ENCODE measurements around the gene SAXO1. TPM values are rescaled to one million over a fixed set of nuclear protein-coding genes. Genes with fewer than 3 reads are reported as not detected.

The SAXO1 gene
- polyA plus RNA-seq, 3 donors, result not detected

DNA sequence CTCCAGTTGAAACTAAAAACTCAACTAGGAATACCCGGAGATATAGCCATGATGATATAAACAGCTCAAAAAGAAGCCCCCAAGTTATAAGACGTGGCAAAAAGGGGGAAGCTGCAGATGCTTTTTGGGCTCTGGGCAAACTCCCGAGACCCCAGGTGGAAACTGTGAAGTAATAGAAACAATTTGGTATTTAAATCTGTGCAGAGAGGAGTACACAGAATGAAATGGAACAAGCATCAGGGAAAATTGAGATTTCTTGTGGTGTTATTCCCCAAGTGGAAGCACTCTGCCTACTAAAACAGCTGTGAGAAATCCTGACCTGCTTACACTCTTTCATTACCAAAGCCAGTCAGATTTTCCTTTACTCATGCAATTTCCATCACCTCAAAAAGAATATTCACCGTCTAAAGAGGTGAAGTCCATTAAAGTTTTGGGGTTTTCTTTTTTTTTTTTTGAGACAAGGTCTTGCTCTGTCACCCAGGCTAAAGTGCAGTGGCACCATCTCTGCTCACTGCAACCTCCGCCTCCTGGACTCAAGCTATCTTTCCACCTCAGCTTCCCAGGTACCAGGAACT, 23.5 kb downstream of the SAXO1 start:
- H3K27ac ChIP-seq (ENCODE audit: low read depth in 1 of 2, low read length in 2 of 2), result no peak overlapping the region
- 94% methylated on average over 2 of the region's 5 CpGs for WGBS (ENCODE audit: insufficient coverage)
- no peaks in the 10 kb centered on the region for H3K36me3 ChIP-seq (replicated peaks in 1 of 2; ENCODE audit: control insufficient read depth in 1 of 2, insufficient read depth in 2 of 2, low read length in 2 of 2)
- H3K4me3 Mint-ChIP-seq, result no peak overlapping the region
- no peaks in the 10 kb centered on the region for H4K20me1 ChIP-seq (ENCODE audit: insufficient read depth, low read length)
- H3K4me3 ChIP-seq (replicated peaks in 1 of 3; ENCODE audit: low read depth in 2 of 3, low read length in 3 of 3), result no peak overlapping the region
- H2AFZ ChIP-seq (ENCODE audit: insufficient read depth, low read depth, low read length, poor library complexity, severe bottlenecking), result no peak overlapping the region
- TF ChIP-seq, protein P1, sequence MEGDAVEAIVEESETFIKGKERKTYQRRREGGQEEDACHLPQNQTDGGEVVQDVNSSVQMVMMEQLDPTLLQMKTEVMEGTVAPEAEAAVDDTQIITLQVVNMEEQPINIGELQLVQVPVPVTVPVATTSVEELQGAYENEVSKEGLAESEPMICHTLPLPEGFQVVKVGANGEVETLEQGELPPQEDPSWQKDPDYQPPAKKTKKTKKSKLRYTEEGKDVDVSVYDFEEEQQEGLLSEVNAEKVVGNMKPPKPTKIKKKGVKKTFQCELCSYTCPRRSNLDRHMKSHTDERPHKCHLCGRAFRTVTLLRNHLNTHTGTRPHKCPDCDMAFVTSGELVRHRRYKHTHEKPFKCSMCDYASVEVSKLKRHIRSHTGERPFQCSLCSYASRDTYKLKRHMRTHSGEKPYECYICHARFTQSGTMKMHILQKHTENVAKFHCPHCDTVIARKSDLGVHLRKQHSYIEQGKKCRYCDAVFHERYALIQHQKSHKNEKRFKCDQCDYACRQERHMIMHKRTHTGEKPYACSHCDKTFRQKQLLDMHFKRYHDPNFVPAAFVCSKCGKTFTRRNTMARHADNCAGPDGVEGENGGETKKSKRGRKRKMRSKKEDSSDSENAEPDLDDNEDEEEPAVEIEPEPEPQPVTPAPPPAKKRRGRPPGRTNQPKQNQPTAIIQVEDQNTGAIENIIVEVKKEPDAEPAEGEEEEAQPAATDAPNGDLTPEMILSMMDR (IDR thresholded peaks at IDR 0.05), result no peak
- intact Hi-C loops (cut with micrococcal nuclease), result no loop called here
- H3K9me3 Mint-ChIP-seq, result peaks cover 0 to 1% (median 0%) of the 10 kb centered on the region in 7 donors
- H3K79me2 ChIP-seq (ENCODE audit: insufficient read depth, low read length), result no peaks in the 10 kb centered on the region
- H3K27ac Mint-ChIP-seq, result no peak overlapping the region
- H3K9me3 ChIP-seq (replicated peaks in 1 of 2; ENCODE audit: control insufficient read depth in 1 of 2, insufficient read depth in 1 of 2, low read length in 2 of 2), result no peaks in the 10 kb centered on the region
- no peaks in the 10 kb centered on the region for H3K27me3 ChIP-seq (ENCODE audit: control insufficient read depth in 2 of 2, insufficient read depth in 2 of 2, low read length in 2 of 2)
- no peaks in the 10 kb centered on the region for H3K36me3 Mint-ChIP-seq
- peaks cover 2% of the 10 kb centered on the region in 3 donors for H3K27me3 Mint-ChIP-seq (ENCODE audit: low read depth in 3 of 3)
- no peak overlapping the region for H3K9ac ChIP-seq (ENCODE audit: insufficient read depth, low read length, poor library complexity, severe bottlenecking)
- no peak for DNase-seq
- no peaks in the 10 kb centered on the region for H3K4me1 Mint-ChIP-seq
- no peaks in the 10 kb centered on the region for H3K4me1 ChIP-seq (ENCODE audit: control insufficient read depth in 1 of 2, insufficient read depth in 2 of 2, low read length in 2 of 2)
- no peak overlapping the region for H3K4me2 ChIP-seq (replicated peaks; ENCODE audit: extremely low read depth, low read length, poor library complexity, severe bottlenecking)

- Mint-ChIP-seq H3K27ac (no peak overlapping the region), H3K27me3 (ENCODE audit: low read depth in 3 of 3) (peaks cover 0 to 4% (median 2%) of the 10 kb centered on the region in 3 donors), H3K4me3 (no peak overlapping the region), H3K36me3 (no peaks in the 10 kb centered on the region), H3K4me1 (no peaks in the 10 kb centered on the region), H3K9me3 (peaks cover 3 to 24% (median 10%) of the 10 kb centered on the region in 7 donors)
- intact Hi-C loops (cut with micrococcal nuclease), result no loop called here
- TF ChIP-seq, protein P1 (IDR thresholded peaks at IDR 0.05), result no peak
- no peaks in the 10 kb centered on the region for H3K4me1 ChIP-seq (ENCODE audit: control insufficient read depth in 1 of 2, insufficient read depth in 2 of 2, low read length in 2 of 2)
- no peak overlapping the region for H3K4me3 ChIP-seq (replicated peaks in 1 of 3; ENCODE audit: low read depth in 2 of 3, low read length in 3 of 3)
- no peaks in the 10 kb centered on the region for H3K36me3 ChIP-seq (replicated peaks in 1 of 2; ENCODE audit: control insufficient read depth in 1 of 2, insufficient read depth in 2 of 2, low read length in 2 of 2)
- H3K4me2 ChIP-seq (replicated peaks; ENCODE audit: extremely low read depth, low read length, poor library complexity, severe bottlenecking), result no peak overlapping the region
- peaks cover 0 to under 1% of the 10 kb centered on the region in 2 donors for H3K27me3 ChIP-seq (ENCODE audit: control insufficient read depth in 2 of 2, insufficient read depth in 2 of 2, low read length in 2 of 2)
- H3K27ac ChIP-seq (ENCODE audit: low read depth in 1 of 2, low read length in 2 of 2), result no peak overlapping the region
- no peaks in the 10 kb centered on the region for H4K20me1 ChIP-seq (ENCODE audit: insufficient read depth, low read length)
- WGBS (ENCODE audit: insufficient coverage), result 88% methylated on average over 14 of the region's 16 CpGs
- H3K79me2 ChIP-seq (ENCODE audit: insufficient read depth, low read length), result no peaks in the 10 kb centered on the region
- no peak overlapping the region for H3K9ac ChIP-seq (ENCODE audit: insufficient read depth, low read length, poor library complexity, severe bottlenecking)
- no peak for DNase-seq
- H3K9me3 ChIP-seq (replicated peaks in 1 of 2; ENCODE audit: control insufficient read depth in 1 of 2, insufficient read depth in 1 of 2, low read length in 2 of 2), result peaks cover 0 to 7% of the 10 kb centered on the region in 2 donors
- H2AFZ ChIP-seq (ENCODE audit: insufficient read depth, low read depth, low read length, poor library complexity, severe bottlenecking), result no peak overlapping the region
Measured at GRCh38 chr9:19000133-19000532, 32.9 kb downstream of the SAXO1 start.
